HepG2 (cell line): ENCODE measurements around the gene ART4. TPM values are rescaled to one million over a fixed set of nuclear protein-coding genes. Genes with fewer than 3 reads are reported as not detected.

ENCODE experiments used
- ATAC-seq: fragments of 200-7000 bp; cut with Tn5 transposase; 3 replicates; pipeline ENCODE4 v1.9.1; 2020; ENCODE audit warnings: mild to moderate bottlenecking, moderate library complexity
- BruUV-seq: library from RNA; stranded (reverse); fragments of 400-500 nt; replicated peaks from 2 replicates; lab custom pipeline; 2021; lab: Mats Ljungman, UMichigan
- CTCF ChIA-PET: fragments of 300-600 bp; formaldehyde crosslinking; extraction: SDS; loops from one replicate; lab custom pipeline; 2021; ENCODE audit warnings: low total read pairs, inconsistent platforms, low intra/inter-chr PET ratio; lab: Yijun Ruan, JAX
- POLR2A ChIA-PET: fragments of 350-600 bp; sonication (Branson Sonifier 250); formaldehyde crosslinking; loops from one replicate; lab custom pipeline; 2020; ENCODE audit warnings: antibody characterized with exemption, inconsistent platforms; lab: Yijun Ruan, JAX
- DNase-seq: peaks from one replicate; pipeline ENCODE4 v3.0.0-alpha.2; 2015; ENCODE audit warnings: low spot score
- FAIRE-seq: peaks from 3 replicates; lab custom pipeline; 2011; peaks lifted over from hg19 to GRCh38; lab: Jason Lieb, UNC
- H2AFZ ChIP-seq: one replicate; pipeline ENCODE4 v1.6.1; 2011; ENCODE audit warnings: low read length, inconsistent platforms
- H3K27ac ChIP-seq: fragments of 300-600 bp; 3 replicates; pipeline ENCODE4 v1.8.0; 2011; ENCODE audit warnings: mixed run types, mild to moderate bottlenecking, mixed read lengths, low read length, inconsistent platforms; ENCODE audit not compliant: insufficient read depth; ENCODE audit errors: extremely low read length
- H3K27me3 ChIP-seq, 2 experiments: fragments of 200-600 bp in 1 of 2; 2 replicates in 1 of 2; 3 replicates in 1 of 2; pipeline versions ENCODE4 v1.6.0 to v1.8.0; 2011; ENCODE audit warnings: low read length in 2 of 2, mild to moderate bottlenecking in 2 of 2, moderate library complexity in 2 of 2, inconsistent platforms in 1 of 2; ENCODE audit not compliant: insufficient read depth in 2 of 2, control insufficient read depth in 1 of 2
- H3K36me3 ChIP-seq, 2 experiments: fragments of 200-600 bp in 1 of 2; replicated peaks in 1 of 2; 2 replicates in 1 of 2; 3 replicates in 1 of 2; pipeline versions ENCODE4 v1.5.1 to v1.8.0; 2011; ENCODE audit warnings: low read length in 2 of 2, inconsistent platforms in 1 of 2; ENCODE audit not compliant: insufficient read depth in 2 of 2, control insufficient read depth in 1 of 2
- H3K4me1 ChIP-seq: 2 replicates; pipeline ENCODE4 v1.5.1; 2012; ENCODE audit warnings: low read length, inconsistent platforms; ENCODE audit not compliant: insufficient read depth
- H3K4me2 ChIP-seq: 2 replicates; pipeline ENCODE4 v1.6.0; 2011; ENCODE audit warnings: low read depth, low read length, inconsistent platforms
- H3K4me3 ChIP-seq, 3 experiments: fragments of 200-600 bp in 1 of 3; sonication (generic), shearing (Covaris generic) in 1 of 3; replicated peaks in 1 of 3; 2 replicates each; pipeline ENCODE4 v1.5.1; 2011 to 2016; ENCODE audit warnings: low read length in 3 of 3, inconsistent platforms in 2 of 3, low read depth in 2 of 3, mild to moderate bottlenecking in 2 of 3, control low read depth in 1 of 3, mixed read lengths in 1 of 3; ENCODE audit not compliant: insufficient read depth in 1 of 3
- H3K79me2 ChIP-seq: one replicate; pipeline ENCODE4 v1.6.1; 2011; ENCODE audit warnings: low read length, inconsistent platforms; ENCODE audit not compliant: insufficient read depth
- H3K9ac ChIP-seq: 2 replicates; pipeline ENCODE4 v1.6.0; 2011; ENCODE audit warnings: mild to moderate bottlenecking, low read depth, low read length, inconsistent platforms; ENCODE audit not compliant: insufficient read depth
- H3K9me3 ChIP-seq: 2 replicates; pipeline ENCODE4 v1.5.1; 2012; ENCODE audit warnings: mild to moderate bottlenecking, low read length
- H4K20me1 ChIP-seq: 2 replicates; pipeline ENCODE4 v1.6.0; 2011; ENCODE audit warnings: inconsistent platforms, mild to moderate bottlenecking, low read length, moderate library complexity; ENCODE audit not compliant: insufficient read depth
- BRCA1 ChIP-seq: sonication (generic); formaldehyde crosslinking; IDR thresholded peaks from 2 replicates; pipeline ENCODE4 v1.4.0; 2020; ENCODE audit warnings: missing genetic modification reagents
- CBX5 ChIP-seq: sonication (generic); formaldehyde crosslinking; IDR thresholded peaks from 2 replicates; pipeline ENCODE4 v1.4.0; 2020; ENCODE audit warnings: missing genetic modification reagents, borderline replicate concordance
- DNMT1 ChIP-seq: sonication (generic); formaldehyde crosslinking; IDR thresholded peaks from 2 replicates; pipeline ENCODE4 v1.5.1; 2020; ENCODE audit warnings: mild to moderate bottlenecking, missing genetic modification reagents
- GLI4 ChIP-seq: sonication (generic); formaldehyde crosslinking; IDR thresholded peaks from 2 replicates; pipeline ENCODE4 v1.5.1; 2020; ENCODE audit warnings: missing genetic modification reagents, mild to moderate bottlenecking, moderate library complexity, borderline replicate concordance
- JDP2 ChIP-seq: sonication (generic); formaldehyde crosslinking; IDR thresholded peaks from 2 replicates; pipeline ENCODE4 v1.8.1; 2022; ENCODE audit warnings: missing genetic modification reagents, borderline replicate concordance
- KAT8 ChIP-seq: IDR thresholded peaks from 2 replicates; pipeline ENCODE4 v1.6.1; 2016; ENCODE audit warnings: missing genetic modification reagents, missing compliant biosample characterization
- MAFF ChIP-seq: IDR thresholded peaks from 2 replicates; pipeline ENCODE4 v1.6.1; 2011; ENCODE audit warnings: low read depth, low read length, improper control_type of control experiment
- MAFK ChIP-seq, 2 experiments: IDR thresholded peaks in 1 of 2; conservative IDR thresholded peaks in 1 of 2; 2 replicates each; pipeline ENCODE4 v1.6.1; 2011; ENCODE audit warnings: improper control_type of control experiment in 2 of 2, low read length in 2 of 2
- PCBP2 ChIP-seq: fragments of 200-400 bp; formaldehyde crosslinking; optimal IDR thresholded peaks from 2 replicates; pipeline ENCODE3; 2018; ENCODE audit warnings: low read length, low read depth; ENCODE audit not compliant: poor library complexity, severe bottlenecking
- SOX5 ChIP-seq: IDR thresholded peaks from 2 replicates; pipeline ENCODE4 v1.6.1; 2016; ENCODE audit warnings: borderline replicate concordance
- TOE1 ChIP-seq: sonication (generic); formaldehyde crosslinking; IDR thresholded peaks from 2 replicates; pipeline ENCODE4 v1.4.0; 2020; ENCODE audit warnings: mild to moderate bottlenecking, missing genetic modification reagents
- TP53 ChIP-seq: sonication (generic); formaldehyde crosslinking; conservative IDR thresholded peaks from 2 replicates; pipeline ENCODE4 v1.4.0; 2020; ENCODE audit warnings: missing genetic modification reagents
- YEATS4 ChIP-seq: sonication (generic); formaldehyde crosslinking; IDR thresholded peaks from 2 replicates; pipeline ENCODE4 v1.4.0; 2020; ENCODE audit warnings: missing genetic modification reagents, borderline replicate concordance
- ZBTB21 ChIP-seq: sonication (generic); formaldehyde crosslinking; IDR thresholded peaks from 2 replicates; pipeline ENCODE4 v1.4.0; 2020; ENCODE audit warnings: missing genetic modification reagents
- ZNF101 ChIP-seq: sonication (generic); formaldehyde crosslinking; IDR thresholded peaks from 2 replicates; pipeline ENCODE4 v1.4.0; 2020; ENCODE audit warnings: mild to moderate bottlenecking, low read depth, missing genetic modification reagents, borderline replicate concordance
- ZNF12 ChIP-seq: sonication (generic); formaldehyde crosslinking; IDR thresholded peaks from 2 replicates; pipeline ENCODE4 v1.5.0; 2020; ENCODE audit warnings: missing genetic modification reagents
- ZNF180 ChIP-seq: sonication (generic); formaldehyde crosslinking; IDR thresholded peaks from 2 replicates; pipeline ENCODE4 v1.4.0; 2020; ENCODE audit warnings: low read depth, missing genetic modification reagents, borderline replicate concordance
- ZNF205 ChIP-seq: IDR thresholded peaks from 2 replicates; pipeline ENCODE4 v1.6.1; 2018; ENCODE audit warnings: missing biosample characterization, missing genetic modification reagents
- ZNF777 ChIP-seq: sonication (generic); formaldehyde crosslinking; IDR thresholded peaks from 2 replicates; pipeline ENCODE4 v1.4.0; 2020; ENCODE audit warnings: missing genetic modification reagents
- ZNF841 ChIP-seq: sonication (generic); formaldehyde crosslinking; IDR thresholded peaks from 2 replicates; pipeline ENCODE4 v1.8.1; 2023; ENCODE audit warnings: missing genetic modification reagents, borderline replicate concordance
- WGBS: methylation state at CpG from one replicate; pipeline ENCODE4 v1.1.6; 2017; ENCODE audit warnings: low lambda C conversion rate; 5-methylcytosine and 5-hydroxymethylcytosine counted together
- in situ Hi-C: cut with HindIII; loops from 2 replicates; pipeline ENCODE4 v1.10.0; 2017; ENCODE audit warnings: low pct_unique_long_range_greater_than_20kb; ENCODE audit not compliant: extremely low pct_ligation_motif_present
- intact Hi-C: fragments of 100-400 bp; cut with micrococcal nuclease; formaldehyde crosslinking; loops from one replicate; pipeline ENCODE4 v1.10.0; 2022; ENCODE audit not compliant: unreplicated experiment
- polyA plus RNA-seq, 8 experiments: library from polyadenylated mRNA; depleted of rRNA in 3 of 8; stranded (reverse) in 7 of 8; unstranded in 1 of 8; fragments of >200 nt; fragmentation: Illumina TruSeq in 4 of 8; extraction: Trizol in 4 of 8; gene quantifications; 2 replicates each; pipeline versions ENCODE4 v1.2.1 to v1.2.3, GENCODE V29; 2011 to 2016; ENCODE audit warnings: low read depth in 4 of 8, missing spikeins in 1 of 8, mixed read lengths in 1 of 8; ENCODE audit not compliant: insufficient read depth in 1 of 8
- total RNA-seq, 5 experiments: library from RNA; depleted of rRNA; stranded (reverse); fragments of >200 nt; fragmentation: Illumina TruSeq; extraction: Trizol; gene quantifications; 2 replicates each; pipeline ENCODE4 v1.2.3, GENCODE V29; 2016; ENCODE audit warnings: low read depth in 1 of 5

Gene ART4
- total and polyA plus RNA-seq, 2 of the 13 experiments (the other 11 are each of a cell fraction or from before 2014, with no cell fraction given): 17.6 to 20.3 TPM

- H3K4me3 ChIP-seq: no peak overlapping the region
- H3K4me2 ChIP-seq: no peak overlapping the region
- no peaks in the 10 kb centered on the region for H3K27me3 ChIP-seq
- no peaks in the 10 kb centered on the region for H3K4me1 ChIP-seq
- no peaks in the 10 kb centered on the region; the same call in 1 of the 2 replicates for H4K20me1 ChIP-seq
- no peaks in the 10 kb centered on the region for H3K9me3 ChIP-seq
- H2AFZ ChIP-seq: no peak overlapping the region
- H3K9ac ChIP-seq: no peak overlapping the region
- ATAC-seq (no peak), FAIRE-seq (no peak), DNase-seq (no peak)
- H3K79me2 ChIP-seq: peaks cover 21% of the 10 kb centered on the region
- intact Hi-C loops: no loop called here
- TF ChIP-seq ZNF101 (CRISPR knock-in tag): no peak
- peak; percentile 88 to 91 for TF ChIP-seq MAFK (conservative IDR thresholded peaks at IDR 0.05 in 1 of 2, IDR thresholded peaks at IDR 0.05 in 1 of 2; ENCODE audit: low read length in 2 of 2)
- TF ChIP-seq ZBTB21 (CRISPR knock-in tag): no peak
- TF ChIP-seq TP53: no peak
- peak; percentile 91 for TF ChIP-seq MAFF
- no peak for TF ChIP-seq KAT8 (CRISPR knock-in tag)
- ChIA-PET CTCF (no interaction called here), POLR2A (no interaction called here)
- in situ Hi-C loops: no loop called here
- H3K36me3 ChIP-seq: peaks cover 18 to 69% of the 10 kb centered on the region in 2 experiments
- no peak overlapping the region for H3K27ac ChIP-seq
- no TSS peak for BruUV-seq
- 93% methylated on average over 4 of the region's 4 CpGs for WGBS
Observed at GRCh38 chr12:14795028-14795448, 48.3 kb downstream of the ART4 start.

DNA sequence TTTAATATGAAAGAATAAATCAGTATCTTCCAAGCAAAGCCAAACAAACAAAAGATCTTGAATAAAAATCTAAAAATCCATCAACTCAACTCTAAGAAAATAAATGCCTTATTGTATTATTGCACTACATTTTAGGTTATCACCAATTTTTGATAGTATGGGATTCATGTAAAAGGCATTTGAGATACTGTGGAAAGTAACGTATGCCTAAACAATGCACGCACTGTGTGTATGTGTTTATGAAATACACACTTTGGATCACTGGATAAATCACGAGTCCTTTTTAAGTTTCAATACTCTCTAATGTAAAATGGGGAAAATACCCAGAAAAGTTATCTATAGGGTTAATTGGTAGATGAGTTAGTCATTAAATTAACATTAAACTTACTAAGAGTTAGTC lies 57.8 kb downstream of the ART4 start:
- DNase-seq (no peak), ATAC-seq (no peak), FAIRE-seq (no peak)
- no peak overlapping the region for H3K27ac ChIP-seq
- no peaks in the 10 kb centered on the region for H3K79me2 ChIP-seq
- in situ Hi-C loops: no loop called here
- intact Hi-C loops: no loop called here
- WGBS: 94% methylated on average over 3 of the region's 3 CpGs
- no peaks in the 10 kb centered on the region for H3K9me3 ChIP-seq
- ChIA-PET POLR2A (no interaction called here), CTCF (no interaction called here)
- no peaks in the 10 kb centered on the region for H4K20me1 ChIP-seq
- peaks cover 11 to 38% of the 10 kb centered on the region in 2 experiments; a peak in 4 of 5 replicates for H3K36me3 ChIP-seq
- no peaks in the 10 kb centered on the region; a peak in 1 of 5 replicates for H3K27me3 ChIP-seq
- H3K4me1 ChIP-seq: peaks cover 2% of the 10 kb centered on the region
- no TSS peak for BruUV-seq
- H3K4me2 ChIP-seq: no peak overlapping the region
- H3K9ac ChIP-seq: no peak overlapping the region
- H2AFZ ChIP-seq: no peak overlapping the region
- H3K4me3 ChIP-seq: no peak overlapping the region
- no peak for TF ChIP-seq ZNF180
- TF ChIP-seq ZNF777 (CRISPR knock-in tag): no peak
- TF ChIP-seq CBX5 (CRISPR knock-in tag): no peak
- no peak for TF ChIP-seq YEATS4 (CRISPR knock-in tag)
- TF ChIP-seq SOX5 (CRISPR knock-in tag): no peak
- TF ChIP-seq GLI4: no peak
- no peak for TF ChIP-seq ZNF205 (CRISPR knock-in tag)
- TF ChIP-seq PCBP2: no peak
- TF ChIP-seq BRCA1 (CRISPR knock-in tag): no peak
- TF ChIP-seq TOE1 (CRISPR knock-in tag): no peak
- no peak for TF ChIP-seq JDP2 (CRISPR knock-in tag)
- no peak for TF ChIP-seq ZNF841 (CRISPR knock-in tag)
- TF ChIP-seq ZNF12: no peak
- TF ChIP-seq DNMT1: no peak
